ENCODE data around the gene PHF2.

PHF2 gene

GRCh38 chr9:93579711-93580516 is 3.5 kb downstream of the PHF2 start (continued):
- TF ChIP-seq ZNF121 (tag by site-specific recombination; IDR thresholded peaks at IDR 0.05) (no peak), ZNF362 (tag by site-specific recombination; IDR thresholded peaks at IDR 0.05) (no peak)

GRCh38 chr9:93580654-93581380 is 4.4 kb downstream of the PHF2 start:
- no peaks in the 10 kb centered on the region for H3K36me3 ChIP-seq (ENCODE audit: control insufficient read depth in 2 of 2, insufficient read depth in 1 of 2, low read length in 2 of 2)
- no peak for TF ChIP-seq YY2 (tag by site-specific recombination; IDR thresholded peaks at IDR 0.05)
- TF ChIP-seq ZFHX2 (tag by site-specific recombination; conservative IDR thresholded peaks at IDR 0.05): no peak
- no peak for TF ChIP-seq ZBTB26 (tag by site-specific recombination; optimal IDR thresholded peaks at IDR 0.05)
- TF ChIP-seq ZNF266 (tag by site-specific recombination; IDR thresholded peaks at IDR 0.05; ENCODE audit: low read depth): no peak
- TF ChIP-seq BCL11A (tag by site-specific recombination; IDR thresholded peaks at IDR 0.05; ENCODE audit: low read depth): no peak
- no peak for TF ChIP-seq ZNF768 (tag by site-specific recombination; IDR thresholded peaks at IDR 0.05)
- TF ChIP-seq YY1 (tag by site-specific recombination; IDR thresholded peaks at IDR 0.05): no peak
- no peak for TF ChIP-seq ZNF202 (tag by site-specific recombination; IDR thresholded peaks at IDR 0.05; ENCODE audit: borderline replicate concordance)
- no peak for TF ChIP-seq ZNF48 (tag by site-specific recombination; IDR thresholded peaks at IDR 0.05)
- POLR2A ChIA-PET: no interaction called here
- H3K9me3 ChIP-seq (ENCODE audit: control insufficient read depth, insufficient read depth, low read depth, low read length): no peaks in the 10 kb centered on the region
- no peaks in the 10 kb centered on the region; the same call in 1 of the 2 replicates for H3K4me1 ChIP-seq (ENCODE audit: control insufficient read depth, insufficient read depth, low read length)
- CTCF ChIA-PET: interaction anchor here (0.6 to 1.4 kb wide), 4 partner anchors 12 to 393 kb away, joined by 3 to 7 read pairs (median 3); no protein-coding TSS in a partner anchor
- H3K4me3 ChIP-seq (ENCODE audit: low read depth, low read length): no peak overlapping the region
- H3K27ac ChIP-seq (ENCODE audit: extremely low read depth, low read depth, low read length): no peak overlapping the region

GRCh38 chr9:93582115-93582514 is 5.7 kb downstream of the PHF2 start:
- ChIA-PET POLR2A (interaction anchor here (1.8 kb wide), 1 partner anchor 15 kb away, joined by 6 read pairs; no protein-coding TSS in a partner anchor), CTCF (interaction anchor here (0.6 to 2.7 kb wide), 3 partner anchors 11 to 830 kb away, joined by 3 to 12 read pairs (median 7); no protein-coding TSS in a partner anchor)
- Histone ChIP-seq H3K4me3 (ENCODE audit: low read depth, low read length) (no peak overlapping the region), H3K36me3 (ENCODE audit: control insufficient read depth in 2 of 2, insufficient read depth in 1 of 2, low read length in 2 of 2) (no peaks in the 10 kb centered on the region), H3K27ac (ENCODE audit: extremely low read depth, low read depth, low read length) (no peak overlapping the region), H3K9me3 (ENCODE audit: control insufficient read depth, insufficient read depth, low read depth, low read length) (no peaks in the 10 kb centered on the region), H3K4me1 (ENCODE audit: control insufficient read depth, insufficient read depth, low read length) (no peaks in the 10 kb centered on the region; the same call in 1 of the 2 replicates)
- TF ChIP-seq KLF7 (tag by site-specific recombination; IDR thresholded peaks at IDR 0.05; ENCODE audit: borderline replicate concordance) (no peak), HOXA7 (CRISPR knock-in tag; IDR thresholded peaks at IDR 0.05; ENCODE audit: borderline replicate concordance) (no peak), ZNF394 (tag by site-specific recombination; IDR thresholded peaks at IDR 0.05; ENCODE audit: borderline replicate concordance) (no peak), ZSCAN18 (tag by site-specific recombination; IDR thresholded peaks at IDR 0.05) (no peak), ZBTB44 (tag by site-specific recombination; IDR thresholded peaks at IDR 0.05) (no peak), ZNF768 (tag by site-specific recombination; IDR thresholded peaks at IDR 0.05) (no peak), KLF9 (tag by site-specific recombination; IDR thresholded peaks at IDR 0.05; ENCODE audit: low read depth) (no peak), OVOL3 (tag by site-specific recombination; IDR thresholded peaks at IDR 0.05) (no peak), CTCF (tag by site-specific recombination; IDR thresholded peaks at IDR 0.05) (no peak), ZNF426 (tag by site-specific recombination; IDR thresholded peaks at IDR 0.05) (no peak), ZNF404 (tag by site-specific recombination; IDR thresholded peaks at IDR 0.05) (no peak)
- TF ChIP-seq, protein P1, sequence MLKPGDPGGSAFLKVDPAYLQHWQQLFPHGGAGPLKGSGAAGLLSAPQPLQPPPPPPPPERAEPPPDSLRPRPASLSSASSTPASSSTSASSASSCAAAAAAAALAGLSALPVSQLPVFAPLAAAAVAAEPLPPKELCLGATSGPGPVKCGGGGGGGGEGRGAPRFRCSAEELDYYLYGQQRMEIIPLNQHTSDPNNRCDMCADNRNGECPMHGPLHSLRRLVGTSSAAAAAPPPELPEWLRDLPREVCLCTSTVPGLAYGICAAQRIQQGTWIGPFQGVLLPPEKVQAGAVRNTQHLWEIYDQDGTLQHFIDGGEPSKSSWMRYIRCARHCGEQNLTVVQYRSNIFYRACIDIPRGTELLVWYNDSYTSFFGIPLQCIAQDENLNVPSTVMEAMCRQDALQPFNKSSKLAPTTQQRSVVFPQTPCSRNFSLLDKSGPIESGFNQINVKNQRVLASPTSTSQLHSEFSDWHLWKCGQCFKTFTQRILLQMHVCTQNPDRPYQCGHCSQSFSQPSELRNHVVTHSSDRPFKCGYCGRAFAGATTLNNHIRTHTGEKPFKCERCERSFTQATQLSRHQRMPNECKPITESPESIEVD (tag by site-specific recombination; IDR thresholded peaks at IDR 0.05): no peak

All from HEK293 (cell line).